ENCODE results near the gene ISCA2. TPM values are rescaled to one million over a fixed set of nuclear protein-coding genes. Genes with fewer than 3 reads are reported as not detected.

ISCA2 gene
- polyA plus RNA-seq, 1 donor (not counting 4 experiments of a cell fraction or from before 2014, with no cell fraction given): 33.0 TPM

- Histone ChIP-seq H3K9ac (ENCODE audit: control insufficient read depth, extremely low read depth, insufficient read depth, low read length) (no peak overlapping the region), H3K4me1 (ENCODE audit: control insufficient read depth, extremely low read depth, insufficient read depth, low read length) (no peaks in the 10 kb centered on the region), H3K4me3 (ENCODE audit: control insufficient read depth in 2 of 3, extremely low read depth in 1 of 3, insufficient read depth in 2 of 3, low read depth in 1 of 3, low read length in 3 of 3) (no peak overlapping the region), H3K4me2 (ENCODE audit: control insufficient read depth, extremely low read depth, insufficient read depth, low read depth, low read length) (no peak overlapping the region), H4K20me1 (ENCODE audit: control insufficient read depth, extremely low read depth, insufficient read depth, low read length) (no peaks in the 10 kb centered on the region), H3K27me3 (ENCODE audit: control insufficient read depth, extremely low read depth, insufficient read depth, low read length) (no peaks in the 10 kb centered on the region), H3K36me3 (ENCODE audit: control insufficient read depth in 2 of 2, extremely low read depth in 1 of 2, insufficient read depth in 2 of 2, low read length in 2 of 2) (peaks cover 20 to 29% of the 10 kb centered on the region in 2 experiments), H3K79me2 (ENCODE audit: control insufficient read depth, insufficient read depth, low read length) (no peaks in the 10 kb centered on the region), H3K9me1 (ENCODE audit: control insufficient read depth, extremely low read depth, insufficient read depth, low read length) (no peaks in the 10 kb centered on the region), H3K27ac (ENCODE audit: control insufficient read depth, insufficient read depth, low read length) (no peak overlapping the region), H3K9me3 (ENCODE audit: control insufficient read depth, low read depth, low read length) (no peaks in the 10 kb centered on the region), H2AFZ (ENCODE audit: control insufficient read depth, low read length) (no peak overlapping the region)
- DNase-seq (ENCODE audit: low read depth, low spot score): no peak
- no peak for TF ChIP-seq CTCF (optimal IDR thresholded peaks at IDR 0.05 in 1 of 3, IDR thresholded peaks at IDR 0.05 in 1 of 3, conservative IDR thresholded peaks at IDR 0.05 in 1 of 3; ENCODE audit: extremely low read depth in 1 of 3, insufficient read depth in 2 of 3, low read length in 3 of 3)
- dilution Hi-C loops (cut with MboI; ENCODE audit: extremely low pct_ligation_motif_present, low sequenced_read_pairs): no loop called here
- FAIRE-seq: no peak
These were observed 45.1 kb downstream of the ISCA2 start for GRCh38 chr14:74538411-74539391.

DNA sequence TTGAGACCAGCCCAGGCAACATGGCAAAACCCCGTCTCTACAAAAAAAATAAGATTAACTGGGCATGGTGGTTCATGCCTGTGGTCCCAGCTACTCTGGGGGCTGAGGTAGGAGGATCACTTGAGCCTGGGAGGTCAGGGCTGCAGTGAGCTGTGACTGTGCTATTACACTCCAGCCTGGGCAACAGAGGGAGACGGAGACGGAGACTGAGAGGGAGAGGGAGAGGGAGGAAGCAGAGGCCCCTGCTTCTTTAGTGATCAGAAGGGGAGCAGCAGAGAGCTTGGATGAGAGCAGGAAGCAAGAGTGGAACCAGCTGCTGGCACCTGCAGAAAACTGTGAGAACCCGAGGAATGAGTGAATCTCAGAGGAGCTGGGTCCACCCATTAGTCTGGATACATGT, 45.9 kb downstream of the ISCA2 start:
- dilution Hi-C loops (cut with MboI; ENCODE audit: extremely low pct_ligation_motif_present, low sequenced_read_pairs): no loop called here
- no peaks in the 10 kb centered on the region for H3K27me3 ChIP-seq (ENCODE audit: control insufficient read depth, extremely low read depth, insufficient read depth, low read length)
- no peak overlapping the region for H3K4me2 ChIP-seq (ENCODE audit: control insufficient read depth, extremely low read depth, insufficient read depth, low read depth, low read length)
- H3K9ac ChIP-seq (ENCODE audit: control insufficient read depth, extremely low read depth, insufficient read depth, low read length): no peak overlapping the region
- H3K79me2 ChIP-seq (ENCODE audit: control insufficient read depth, insufficient read depth, low read length): no peaks in the 10 kb centered on the region
- H4K20me1 ChIP-seq (ENCODE audit: control insufficient read depth, extremely low read depth, insufficient read depth, low read length): no peaks in the 10 kb centered on the region
- peaks cover 19 to 37% of the 10 kb centered on the region in 2 experiments for H3K36me3 ChIP-seq (ENCODE audit: control insufficient read depth in 2 of 2, extremely low read depth in 1 of 2, insufficient read depth in 2 of 2, low read length in 2 of 2)
- no peak overlapping the region for H3K4me3 ChIP-seq (ENCODE audit: control insufficient read depth in 2 of 3, extremely low read depth in 1 of 3, insufficient read depth in 2 of 3, low read depth in 1 of 3, low read length in 3 of 3)
- no peaks in the 10 kb centered on the region for H3K9me1 ChIP-seq (ENCODE audit: control insufficient read depth, extremely low read depth, insufficient read depth, low read length)
- no peak for DNase-seq (ENCODE audit: low read depth, low spot score)
- TF ChIP-seq EZH2 (IDR thresholded peaks at IDR 0.05; ENCODE audit: low read length) (no peak), CTCF (optimal IDR thresholded peaks at IDR 0.05 in 1 of 3, IDR thresholded peaks at IDR 0.05 in 1 of 3, conservative IDR thresholded peaks at IDR 0.05 in 1 of 3; ENCODE audit: extremely low read depth in 1 of 3, insufficient read depth in 2 of 3, low read length in 3 of 3) (no peak)
- no peaks in the 10 kb centered on the region for H3K9me3 ChIP-seq (ENCODE audit: control insufficient read depth, low read depth, low read length)
- H2AFZ ChIP-seq (ENCODE audit: control insufficient read depth, low read length): no peak overlapping the region
- H3K27ac ChIP-seq (ENCODE audit: control insufficient read depth, insufficient read depth, low read length): no peak overlapping the region
- H3K4me1 ChIP-seq (ENCODE audit: control insufficient read depth, extremely low read depth, insufficient read depth, low read length): no peaks in the 10 kb centered on the region
- no peak for FAIRE-seq

Data from keratinocyte (primary cell).